NOMO-1 treated with dmso at 0.1 percent for 144 hours (cell line): ENCODE data around the gene DUS4L.

Experiments used
- DNase-seq: peaks from one replicate; lab custom pipeline; 2025; ENCODE audit not compliant: unreplicated experiment; lab: John Stamatoyannopoulos, UW

Gene DUS4L

DNA sequence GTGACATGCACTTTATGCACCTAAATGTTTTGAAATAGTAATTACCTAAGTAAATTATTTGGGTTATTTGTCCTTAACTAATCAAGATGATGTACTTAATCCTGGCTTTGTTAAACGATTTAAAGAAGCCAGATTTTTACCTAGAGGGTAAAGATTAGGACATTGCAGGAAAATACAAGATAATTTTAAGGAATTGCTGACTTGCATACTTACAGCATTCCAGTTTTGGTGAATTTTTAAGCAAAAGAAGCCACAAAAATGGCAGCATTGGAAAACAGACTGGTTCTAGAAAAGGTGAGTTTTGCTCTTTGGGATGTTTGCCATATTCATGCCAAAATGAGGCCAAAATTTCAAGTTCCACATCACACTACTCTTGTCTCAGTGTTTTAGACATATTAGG, 49.7 kb downstream of the DUS4L start:
- no peak for DNase-seq

DNA sequence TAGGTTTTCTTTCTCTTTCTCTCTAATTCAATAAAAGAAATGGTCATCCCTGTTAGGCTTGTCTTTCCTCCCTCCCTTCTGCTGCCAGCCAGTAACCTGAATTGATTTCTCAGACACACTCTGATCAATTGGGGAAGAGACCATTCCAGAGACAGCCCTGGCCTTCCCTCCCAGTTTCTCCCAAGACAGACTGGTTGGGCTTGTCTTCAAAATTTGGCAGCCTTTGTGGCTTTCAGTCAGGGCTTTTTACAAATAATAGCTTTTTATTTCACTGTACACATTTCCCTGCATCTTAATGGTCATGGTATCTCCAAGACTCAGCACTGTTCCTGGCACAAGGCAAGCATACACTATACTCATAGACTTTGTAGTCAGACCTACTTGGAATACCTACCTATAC, 50.2 kb downstream of the DUS4L start:
- no peak for DNase-seq

DNA sequence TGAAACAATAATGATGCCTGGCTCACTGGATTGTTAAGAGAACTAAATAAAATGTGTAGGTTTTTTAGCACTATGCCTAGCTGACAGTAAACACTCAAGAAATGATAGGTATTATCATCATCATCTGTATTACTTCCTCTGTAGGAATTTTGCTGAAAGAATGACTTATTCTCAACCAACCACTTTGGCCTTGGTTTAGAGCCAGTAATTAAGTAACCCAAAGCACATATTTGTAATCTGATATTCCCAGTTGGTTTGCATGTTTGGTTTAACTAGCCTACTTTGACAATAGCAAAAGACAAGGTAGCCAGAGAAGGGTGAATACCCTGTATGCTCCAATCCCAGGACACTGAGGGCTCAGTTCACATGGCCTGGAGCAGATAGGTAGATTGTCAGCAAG, 50.7 kb downstream of the DUS4L start:
- DNase-seq: no peak

DNA sequence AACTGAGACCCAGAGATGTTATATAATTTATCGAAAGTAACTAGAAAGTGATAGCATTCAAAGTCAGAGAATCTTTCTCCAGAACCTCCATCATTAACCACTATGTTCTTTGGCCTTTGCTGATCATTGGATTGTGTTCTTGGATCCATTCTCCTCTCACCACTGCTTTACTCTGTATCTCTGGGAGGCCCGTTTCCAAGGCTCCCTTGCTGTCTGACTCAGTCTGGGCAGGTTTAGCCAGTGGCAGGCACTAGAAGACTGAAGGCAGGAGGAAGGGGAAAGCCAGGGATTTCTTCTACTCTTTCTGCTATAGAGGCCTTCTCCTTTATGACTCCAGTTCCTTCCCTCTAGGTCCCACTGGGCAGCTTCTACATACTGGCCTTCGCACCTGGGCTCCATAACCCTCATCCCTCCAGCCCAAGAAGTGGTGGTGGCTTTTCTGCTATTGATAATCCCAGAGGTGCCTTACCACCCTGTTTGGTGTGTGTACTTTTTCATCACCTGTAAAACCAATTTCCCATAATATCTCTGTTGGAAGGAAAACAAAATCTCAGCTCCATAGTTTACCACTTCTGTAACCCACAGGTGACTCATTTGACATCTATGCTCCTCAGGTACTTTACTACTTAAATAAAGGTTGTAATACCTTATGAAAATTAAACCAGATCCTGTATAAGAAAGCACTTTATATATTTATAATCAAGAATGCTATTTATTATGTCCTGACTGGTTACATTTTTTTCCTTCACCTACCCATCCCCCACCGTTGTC, 52.3 kb downstream of the DUS4L start:
- no peak for DNase-seq

DNA sequence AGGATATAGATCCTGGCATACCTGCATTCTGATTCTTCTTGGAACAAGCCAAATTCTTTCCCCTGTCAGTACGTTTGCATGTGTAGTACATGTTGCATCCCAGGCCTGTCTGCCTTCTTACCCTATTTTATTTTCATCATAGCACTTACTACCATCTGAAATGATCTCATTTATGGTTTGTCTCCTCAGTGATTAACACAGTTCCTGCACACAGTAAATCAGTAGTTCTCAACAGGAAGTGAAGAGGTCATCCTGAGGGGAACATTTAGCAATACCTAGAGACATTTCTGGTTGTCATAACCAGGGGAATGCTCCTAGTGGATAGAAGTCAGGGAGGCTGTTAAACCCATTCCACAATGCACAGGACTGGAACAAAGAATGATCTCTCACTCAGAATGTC, 58.7 kb downstream of the DUS4L start:
- peak; percentile 18 for DNase-seq

DNA sequence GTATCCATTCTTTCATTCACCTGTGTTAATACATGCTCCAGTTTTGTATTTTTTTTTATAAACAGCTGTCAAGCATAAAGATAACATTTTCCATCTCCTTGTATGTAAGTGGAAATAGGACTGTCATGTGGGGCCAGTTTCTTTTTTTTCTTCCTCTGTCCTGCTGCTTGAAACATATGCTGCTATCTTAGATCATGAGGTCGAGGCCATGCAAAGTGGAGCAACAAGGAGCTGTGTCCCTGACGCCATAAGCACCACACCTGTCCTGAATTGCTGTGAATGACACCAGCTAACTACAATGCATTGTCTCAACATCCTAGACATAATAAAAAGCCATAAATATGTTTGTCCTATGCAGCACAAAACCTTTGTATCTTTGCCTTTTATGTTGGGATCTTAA, 59.1 kb downstream of the DUS4L start:
- no peak for DNase-seq

DNA sequence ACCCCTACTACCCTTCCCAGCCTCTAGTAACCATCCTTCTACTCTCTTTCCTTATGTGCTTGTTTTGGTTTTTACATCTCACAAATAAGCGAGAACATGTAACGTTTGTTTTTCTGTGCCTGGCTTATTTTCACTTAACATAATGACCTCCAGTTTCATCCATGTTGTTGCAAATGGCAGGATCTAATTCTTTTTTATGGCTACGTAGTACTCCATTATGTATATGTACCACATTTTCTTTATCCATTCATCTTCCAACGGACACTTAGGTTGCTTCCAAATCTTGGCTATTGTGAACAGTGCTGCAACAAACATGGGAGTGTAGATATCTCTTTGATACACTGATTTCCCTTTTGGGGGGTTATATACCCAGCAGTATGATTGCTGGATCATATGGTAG, 63.2 kb downstream of the DUS4L start:
- DNase-seq: no peak
